NCI-H510A treated with DMSO at 0.1 percent for 48 hours (cell line): ENCODE results near the gene RMDN2.
"Not testable (repeated sequence)": the region's sequence is repeated elsewhere in the genome, so short reads cannot be mapped to it uniquely, and the experiment has no call there.

Experiments
- DNase-seq: peaks from one replicate; lab custom pipeline; 2025; lab: John Stamatoyannopoulos, UW

Gene RMDN2

DNA sequence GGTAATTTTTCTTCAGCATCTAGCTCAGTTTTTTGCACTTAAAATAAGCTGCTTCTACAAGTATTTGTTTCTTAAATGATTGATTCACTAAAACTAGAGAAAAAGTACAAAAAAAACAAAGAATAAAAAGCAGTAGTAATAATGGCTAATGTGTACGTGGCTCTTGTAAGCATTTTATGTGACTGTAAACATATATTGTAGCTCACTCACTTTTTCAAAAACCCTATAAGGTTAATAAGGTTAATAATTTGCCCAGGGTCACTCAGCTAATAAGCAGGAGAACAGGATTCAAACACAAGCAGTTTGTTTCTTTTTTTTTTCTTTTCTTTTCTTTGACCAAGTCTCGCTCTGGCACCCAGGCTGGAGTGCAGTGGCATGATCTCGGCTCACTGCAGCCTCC is 67.5 kb downstream of the RMDN2 start:
- no peak for DNase-seq

GRCh38 chr2:37993143-37993542 is 68.1 kb downstream of the RMDN2 start:
- DNase-seq = no peak

GRCh38 chr2:37997629-37998028 is 72.5 kb downstream of the RMDN2 start:
- DNase-seq = no peak

- no peak for DNase-seq
These were observed 75.6 kb downstream of the RMDN2 start for GRCh38 chr2:38000485-38001222.

GRCh38 chr2:38010187-38010586 is 85.1 kb downstream of the RMDN2 start:
- not testable (repeated sequence) for DNase-seq

- no peak for DNase-seq
These were observed 85.9 kb downstream of the RMDN2 start for GRCh38 chr2:38010995-38011394.

GRCh38 chr2:38013158-38013752 is 88.2 kb downstream of the RMDN2 start:
- no peak for DNase-seq

DNA sequence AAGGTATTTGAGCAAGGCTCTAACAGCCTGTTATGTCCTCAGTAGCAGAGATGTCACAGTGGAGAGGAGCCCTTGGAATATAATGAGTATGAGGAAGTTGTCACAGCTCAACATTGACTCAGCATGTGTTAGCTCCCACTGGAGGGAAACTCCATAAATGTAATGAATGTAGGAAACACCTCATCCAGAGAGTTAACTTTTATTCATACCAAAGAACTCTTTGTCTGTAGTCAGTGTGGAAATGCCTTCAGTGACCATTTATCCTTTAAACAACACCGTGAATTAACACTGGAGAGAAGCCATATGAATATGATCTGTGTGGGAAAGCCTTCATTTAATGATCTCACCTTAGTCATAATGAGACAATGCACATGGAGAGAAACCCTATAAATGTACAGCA is 91.1 kb downstream of the RMDN2 start:
- DNase-seq = no peak

GRCh38 chr2:38017836-38018235 is 92.7 kb downstream of the RMDN2 start:
- DNase-seq = no peak

GRCh38 chr2:38020359-38021069 is 95.4 kb downstream of the RMDN2 start:
- DNase-seq = not testable (repeated sequence)

DNA sequence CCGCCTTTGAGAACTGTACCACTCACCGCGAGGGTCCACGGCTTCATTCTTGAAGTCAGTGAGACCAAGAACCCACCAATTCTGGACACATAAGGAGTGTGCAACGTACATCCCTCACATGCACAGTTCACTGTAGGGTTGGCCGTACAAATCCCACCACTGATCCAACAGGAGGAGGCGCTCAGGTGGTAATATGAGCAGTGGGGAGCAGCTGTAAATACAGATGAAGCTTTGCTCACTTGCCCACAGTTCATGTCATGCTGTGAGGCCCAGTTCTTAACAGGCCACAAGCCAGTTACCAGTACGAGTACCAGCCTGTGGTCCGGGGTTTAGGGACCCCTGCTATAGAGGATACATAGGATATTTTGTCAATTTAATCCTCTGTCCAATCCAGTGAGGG is 96.5 kb downstream of the RMDN2 start:
- DNase-seq = no peak

DNA sequence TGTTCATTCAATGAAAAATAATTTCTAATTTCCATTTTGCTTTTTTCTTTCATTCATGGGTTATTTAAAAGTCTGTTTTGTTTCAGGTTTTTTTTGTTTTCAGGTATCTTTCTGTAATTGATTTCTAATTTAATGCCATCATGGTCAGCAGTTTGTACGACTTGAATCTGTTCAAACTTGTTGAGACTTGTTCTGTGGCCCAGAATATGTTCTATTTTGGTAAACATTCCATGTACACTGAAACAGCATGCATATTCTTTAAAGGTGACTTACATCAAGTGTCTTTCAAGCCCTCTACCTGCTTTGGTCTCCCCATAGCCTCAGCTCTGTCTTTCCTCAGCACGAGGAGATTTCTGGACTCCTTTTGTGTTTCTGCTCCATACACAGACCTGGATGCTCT is 101.8 kb downstream of the RMDN2 start:
- DNase-seq = no peak

DNA sequence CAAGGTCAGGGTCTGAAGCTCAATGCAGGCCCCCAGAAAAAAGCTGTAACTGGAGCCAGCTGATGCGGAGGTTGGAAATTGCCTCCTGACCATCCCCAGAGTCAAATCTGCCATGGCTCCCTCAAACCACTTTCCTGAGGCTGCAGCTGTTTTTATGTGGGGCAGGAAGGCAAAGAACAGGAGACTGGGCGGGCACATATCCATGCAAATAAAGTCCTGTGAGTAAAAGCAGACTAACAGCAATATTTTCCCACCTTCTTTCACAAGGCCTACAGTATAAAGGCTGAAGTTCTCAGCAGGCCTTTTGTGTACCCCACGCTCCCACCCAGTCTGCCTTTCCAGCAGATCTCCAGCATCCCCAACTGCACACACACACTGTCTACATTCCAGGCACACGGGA is 103.7 kb downstream of the RMDN2 start:
- DNase-seq = no peak

DNA sequence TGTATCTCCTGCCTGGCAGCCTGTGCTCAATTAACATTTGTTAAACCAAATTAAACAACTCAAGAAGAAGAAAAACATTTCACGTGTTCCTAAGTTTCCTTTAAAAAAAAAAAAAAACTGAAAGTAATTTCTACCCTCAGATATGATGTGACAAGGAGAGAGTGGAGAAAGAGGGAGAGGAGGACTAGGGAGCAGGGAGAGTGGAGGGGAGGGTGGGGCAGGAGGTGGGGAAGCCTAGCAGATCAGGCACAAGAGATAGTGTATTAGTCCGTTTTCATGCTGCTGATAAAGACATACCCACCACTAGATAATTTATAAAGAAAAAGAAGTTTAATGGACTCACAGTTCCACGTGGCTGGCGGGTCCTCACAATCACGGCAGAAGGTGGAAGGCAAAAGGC is 104.4 kb downstream of the RMDN2 start:
- DNase-seq = no peak

- DNase-seq = no peak
These were observed 105.7 kb downstream of the RMDN2 start for GRCh38 chr2:38030635-38031355.

DNA sequence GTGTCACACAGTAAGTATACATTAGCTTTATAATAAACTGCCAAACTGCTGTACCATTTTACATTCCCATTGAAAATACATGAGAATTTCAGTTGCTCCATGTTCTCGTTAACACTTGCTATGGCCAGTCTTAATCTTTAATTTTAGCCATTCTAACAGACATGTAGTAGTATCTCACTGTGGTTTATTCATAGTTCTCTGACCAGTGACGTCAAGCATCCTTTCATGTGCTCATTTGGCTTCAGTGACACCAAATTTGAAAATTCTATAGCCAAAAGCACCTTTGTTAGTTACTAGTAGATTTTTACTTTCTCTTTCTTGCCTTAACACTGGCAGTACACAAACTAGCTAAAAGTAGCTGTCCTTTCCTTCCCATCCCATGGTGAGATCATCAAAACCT is 107.9 kb downstream of the RMDN2 start:
- DNase-seq = no peak

- DNase-seq = no peak
These were observed 108.6 kb downstream of the RMDN2 start for GRCh38 chr2:38033646-38034045.

DNA sequence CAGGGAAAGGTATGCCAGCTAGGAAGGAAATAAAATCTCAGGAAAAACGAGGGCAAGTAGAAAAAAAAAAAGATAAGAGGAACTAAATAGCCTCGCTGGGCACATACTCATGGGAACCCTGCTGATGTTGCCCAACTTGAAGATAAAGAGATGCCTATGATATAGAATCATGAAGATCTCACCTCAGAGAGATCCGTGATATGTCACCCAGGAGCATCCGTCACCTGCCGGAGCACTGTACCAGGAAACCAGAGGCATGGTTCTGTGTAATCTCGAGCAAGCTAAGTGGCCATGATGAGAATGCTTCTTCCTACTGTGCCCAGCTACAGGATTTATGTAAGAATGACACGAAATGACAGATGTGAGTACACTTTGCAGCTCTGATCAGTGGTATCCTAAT is 110.9 kb downstream of the RMDN2 start:
- no peak for DNase-seq

DNA sequence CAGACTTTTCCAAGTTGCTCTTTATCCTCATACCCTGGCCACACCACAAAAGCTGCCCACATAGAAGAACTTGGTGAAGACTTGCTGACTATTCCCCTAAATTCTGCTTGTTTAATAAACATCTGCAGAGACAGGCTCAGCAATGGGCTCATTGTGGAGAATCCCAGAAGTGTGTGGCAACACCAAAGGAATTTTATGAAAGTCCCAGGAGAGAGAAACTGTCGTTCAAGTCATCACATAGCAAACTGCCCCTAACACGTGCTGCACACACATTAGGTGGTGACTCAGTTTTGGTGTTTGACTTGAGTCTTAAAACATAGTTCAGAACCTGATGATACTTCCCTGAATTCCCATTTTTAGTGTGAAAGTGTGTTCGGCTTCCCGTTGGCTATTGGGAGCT is 112.2 kb downstream of the RMDN2 start:
- DNase-seq = no peak

- peak; percentile 59 for DNase-seq
These were observed 112.9 kb downstream of the RMDN2 start for GRCh38 chr2:38037757-38038621.

- no peak for DNase-seq
These were observed 113.6 kb downstream of the RMDN2 start for GRCh38 chr2:38038682-38039081.
